ENCODE data around the gene CANT1. TPM values are rescaled to one million over a fixed set of nuclear protein-coding genes. Genes with fewer than 3 reads are reported as not detected.

Gene CANT1
- total RNA-seq, 1 experiment from 2014 or later, result 34.1 TPM

DNA sequence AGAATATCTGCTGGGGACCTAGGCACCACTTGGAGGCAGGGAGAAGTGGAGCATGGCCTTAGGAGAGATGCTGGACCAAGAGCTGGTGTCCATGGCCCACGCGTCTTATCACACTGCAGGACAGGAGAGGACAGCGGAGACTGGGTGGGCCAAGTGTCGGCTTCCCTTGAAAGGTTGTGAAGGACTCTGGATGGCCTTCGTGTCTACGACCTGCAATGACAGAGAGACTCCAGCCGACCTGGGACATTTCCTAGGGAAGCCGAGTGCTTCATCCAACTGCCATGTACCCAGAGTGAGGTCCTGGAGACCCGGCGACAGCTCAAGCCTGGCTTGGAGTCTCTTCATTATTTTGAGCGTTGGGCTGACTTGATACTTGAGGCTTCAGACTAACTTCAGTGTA lies 34.9 kb upstream of the CANT1 start:
- no peak overlapping the region for H3K4me3 Mint-ChIP-seq
- ChIA-PET POLR2A (no interaction called here), CTCF (interaction anchor here (1.6 to 3.4 kb wide), 11 partner anchors 10 to 347 kb away, joined by 3 to 51 read pairs (median 18); partner anchors contain the start of gene ENGASE)
- DNase-seq (ENCODE audit: low spot score), result no peak
- peaks cover 7% of the 10 kb centered on the region for H3K27me3 Mint-ChIP-seq (ENCODE audit: low read depth)
- no peak for ATAC-seq
- peaks cover 13% of the 10 kb centered on the region for H3K9me3 Mint-ChIP-seq
- TF ChIP-seq SOX15 (CRISPR knock-in tag; IDR thresholded peaks at IDR 0.05) (no peak), IRF2 (CRISPR knock-in tag; IDR thresholded peaks at IDR 0.05; ENCODE audit: borderline replicate concordance, low read depth) (no peak), GRHL2 (CRISPR knock-in tag; IDR thresholded peaks at IDR 0.05; ENCODE audit: insufficient replicate concordance, severe bottlenecking) (no peak), ATF2 (CRISPR knock-in tag; IDR thresholded peaks at IDR 0.05; ENCODE audit: borderline replicate concordance, low read depth) (no peak), ZNF138 (CRISPR knock-in tag; conservative IDR thresholded peaks at IDR 0.05) (no peak), IRF1 (CRISPR knock-in tag; IDR thresholded peaks at IDR 0.05) (no peak), OVOL2 (CRISPR knock-in tag; IDR thresholded peaks at IDR 0.05; ENCODE audit: borderline replicate concordance) (no peak), ZNF671 (CRISPR knock-in tag; IDR thresholded peaks at IDR 0.05) (no peak), ZNF416 (CRISPR knock-in tag; IDR thresholded peaks at IDR 0.05) (no peak), ZNF512 (CRISPR knock-in tag; IDR thresholded peaks at IDR 0.05; ENCODE audit: borderline replicate concordance) (no peak), MXD4 (CRISPR knock-in tag; IDR thresholded peaks at IDR 0.05; ENCODE audit: borderline replicate concordance) (no peak), NFYB (CRISPR knock-in tag; conservative IDR thresholded peaks at IDR 0.05; ENCODE audit: low read depth) (no peak), NR2C2 (CRISPR knock-in tag; IDR thresholded peaks at IDR 0.05) (no peak), MYBL2 (CRISPR knock-in tag; IDR thresholded peaks at IDR 0.05) (no peak)
- TF ChIP-seq, protein P1, sequence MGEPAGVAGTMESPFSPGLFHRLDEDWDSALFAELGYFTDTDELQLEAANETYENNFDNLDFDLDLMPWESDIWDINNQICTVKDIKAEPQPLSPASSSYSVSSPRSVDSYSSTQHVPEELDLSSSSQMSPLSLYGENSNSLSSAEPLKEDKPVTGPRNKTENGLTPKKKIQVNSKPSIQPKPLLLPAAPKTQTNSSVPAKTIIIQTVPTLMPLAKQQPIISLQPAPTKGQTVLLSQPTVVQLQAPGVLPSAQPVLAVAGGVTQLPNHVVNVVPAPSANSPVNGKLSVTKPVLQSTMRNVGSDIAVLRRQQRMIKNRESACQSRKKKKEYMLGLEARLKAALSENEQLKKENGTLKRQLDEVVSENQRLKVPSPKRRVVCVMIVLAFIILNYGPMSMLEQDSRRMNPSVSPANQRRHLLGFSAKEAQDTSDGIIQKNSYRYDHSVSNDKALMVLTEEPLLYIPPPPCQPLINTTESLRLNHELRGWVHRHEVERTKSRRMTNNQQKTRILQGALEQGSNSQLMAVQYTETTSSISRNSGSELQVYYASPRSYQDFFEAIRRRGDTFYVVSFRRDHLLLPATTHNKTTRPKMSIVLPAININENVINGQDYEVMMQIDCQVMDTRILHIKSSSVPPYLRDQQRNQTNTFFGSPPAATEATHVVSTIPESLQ (CRISPR knock-in tag; IDR thresholded peaks at IDR 0.05), result no peak
- TF ChIP-seq, protein P2, sequence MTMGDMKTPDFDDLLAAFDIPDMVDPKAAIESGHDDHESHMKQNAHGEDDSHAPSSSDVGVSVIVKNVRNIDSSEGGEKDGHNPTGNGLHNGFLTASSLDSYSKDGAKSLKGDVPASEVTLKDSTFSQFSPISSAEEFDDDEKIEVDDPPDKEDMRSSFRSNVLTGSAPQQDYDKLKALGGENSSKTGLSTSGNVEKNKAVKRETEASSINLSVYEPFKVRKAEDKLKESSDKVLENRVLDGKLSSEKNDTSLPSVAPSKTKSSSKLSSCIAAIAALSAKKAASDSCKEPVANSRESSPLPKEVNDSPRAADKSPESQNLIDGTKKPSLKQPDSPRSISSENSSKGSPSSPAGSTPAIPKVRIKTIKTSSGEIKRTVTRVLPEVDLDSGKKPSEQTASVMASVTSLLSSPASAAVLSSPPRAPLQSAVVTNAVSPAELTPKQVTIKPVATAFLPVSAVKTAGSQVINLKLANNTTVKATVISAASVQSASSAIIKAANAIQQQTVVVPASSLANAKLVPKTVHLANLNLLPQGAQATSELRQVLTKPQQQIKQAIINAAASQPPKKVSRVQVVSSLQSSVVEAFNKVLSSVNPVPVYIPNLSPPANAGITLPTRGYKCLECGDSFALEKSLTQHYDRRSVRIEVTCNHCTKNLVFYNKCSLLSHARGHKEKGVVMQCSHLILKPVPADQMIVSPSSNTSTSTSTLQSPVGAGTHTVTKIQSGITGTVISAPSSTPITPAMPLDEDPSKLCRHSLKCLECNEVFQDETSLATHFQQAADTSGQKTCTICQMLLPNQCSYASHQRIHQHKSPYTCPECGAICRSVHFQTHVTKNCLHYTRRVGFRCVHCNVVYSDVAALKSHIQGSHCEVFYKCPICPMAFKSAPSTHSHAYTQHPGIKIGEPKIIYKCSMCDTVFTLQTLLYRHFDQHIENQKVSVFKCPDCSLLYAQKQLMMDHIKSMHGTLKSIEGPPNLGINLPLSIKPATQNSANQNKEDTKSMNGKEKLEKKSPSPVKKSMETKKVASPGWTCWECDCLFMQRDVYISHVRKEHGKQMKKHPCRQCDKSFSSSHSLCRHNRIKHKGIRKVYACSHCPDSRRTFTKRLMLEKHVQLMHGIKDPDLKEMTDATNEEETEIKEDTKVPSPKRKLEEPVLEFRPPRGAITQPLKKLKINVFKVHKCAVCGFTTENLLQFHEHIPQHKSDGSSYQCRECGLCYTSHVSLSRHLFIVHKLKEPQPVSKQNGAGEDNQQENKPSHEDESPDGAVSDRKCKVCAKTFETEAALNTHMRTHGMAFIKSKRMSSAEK (CRISPR knock-in tag; IDR thresholded peaks at IDR 0.05; ENCODE audit: borderline replicate concordance), result no peak
- no peaks in the 10 kb centered on the region for H3K36me3 Mint-ChIP-seq
- no peak overlapping the region for H3K27ac Mint-ChIP-seq
- H3K4me1 Mint-ChIP-seq, result peaks cover 6% of the 10 kb centered on the region; the same call in 1 of the 2 replicates
